ENCODE results near the gene DXO. TPM values are rescaled to one million over a fixed set of nuclear protein-coding genes. Genes with fewer than 3 reads are reported as not detected.

The DXO gene
- 7.8 and 11.1 TPM in 2 replicates for total RNA-seq

DNA sequence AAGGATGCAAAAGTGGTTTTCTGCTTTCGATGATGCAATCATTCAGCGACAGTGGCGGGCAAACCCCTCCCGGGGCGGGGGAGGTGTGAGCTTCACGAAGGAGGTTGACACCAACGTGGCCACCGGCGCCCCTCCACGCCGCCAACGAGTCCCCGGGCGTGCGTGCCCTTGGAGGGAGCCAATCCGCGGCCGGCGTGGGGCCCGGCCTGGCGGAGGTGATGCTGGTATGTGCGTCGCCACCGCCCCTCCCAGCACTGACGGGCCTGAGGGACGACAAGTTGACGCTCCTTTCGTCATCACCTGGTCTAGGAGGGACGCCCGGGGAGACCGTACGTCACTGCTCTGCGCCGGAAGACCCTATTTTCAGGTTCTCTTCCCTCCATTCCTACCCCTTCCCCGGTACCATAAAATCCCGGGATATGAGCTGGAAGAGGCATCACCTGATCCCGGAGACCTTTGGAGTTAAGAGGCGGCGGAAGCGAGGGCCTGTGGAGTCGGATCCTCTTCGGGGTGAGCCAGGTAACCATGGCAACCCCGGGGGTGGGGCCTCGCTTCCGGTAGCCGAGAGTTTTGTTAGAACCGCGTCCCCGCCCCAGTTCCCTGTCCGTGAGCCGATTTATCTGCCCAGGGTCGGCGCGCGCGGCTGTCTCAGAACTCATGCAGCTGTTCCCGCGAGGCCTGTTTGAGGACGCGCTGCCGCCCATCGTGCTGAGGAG is at the start of gene DXO:
DXO (minus strand) TSS at position 146 of the 716 bp plus-strand sequence. CDS start 463 bp downstream, outside the sequence.

DNA sequence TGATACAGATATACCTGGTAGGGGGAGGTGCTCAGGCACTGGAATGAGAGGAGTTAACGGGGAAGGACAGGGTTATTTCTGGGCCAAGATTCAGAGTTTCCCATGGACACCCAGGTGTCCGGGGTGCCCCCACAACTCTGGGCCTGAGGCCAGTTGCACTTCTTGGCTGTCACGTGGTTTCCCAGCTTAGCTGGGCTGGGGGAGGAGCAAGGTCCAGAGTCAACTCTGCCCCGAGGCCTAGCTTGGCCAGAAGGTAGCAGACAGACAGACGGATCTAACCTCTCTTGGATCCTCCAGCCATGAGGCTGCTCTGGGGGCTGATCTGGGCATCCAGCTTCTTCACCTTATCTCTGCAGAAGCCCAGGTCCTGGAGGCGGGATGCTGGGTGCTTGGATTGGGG is 42.6 kb upstream of the DXO start, which contains the start of gene C4B:
C4B (plus strand) TSS at position 249 of the 400 bp plus-strand sequence; CDS start at position 300, 51 bp downstream.

DNA sequence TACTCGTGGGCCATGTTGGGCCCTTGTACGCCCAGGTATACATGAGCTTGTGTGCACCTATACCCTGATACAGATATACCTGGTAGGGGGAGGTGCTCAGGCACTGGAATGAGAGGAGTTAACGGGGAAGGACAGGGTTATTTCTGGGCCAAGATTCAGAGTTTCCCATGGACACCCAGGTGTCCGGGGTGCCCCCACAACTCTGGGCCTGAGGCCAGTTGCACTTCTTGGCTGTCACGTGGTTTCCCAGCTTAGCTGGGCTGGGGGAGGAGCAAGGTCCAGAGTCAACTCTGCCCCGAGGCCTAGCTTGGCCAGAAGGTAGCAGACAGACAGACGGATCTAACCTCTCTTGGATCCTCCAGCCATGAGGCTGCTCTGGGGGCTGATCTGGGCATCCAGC is 9.8 kb upstream of the DXO start, which contains the start of gene C4A:
C4A (plus strand) TSS at position 314 of the 400 bp plus-strand sequence; CDS start at position 365, 51 bp downstream.

GRCh38 chr6:31958741-31959739 is 12.9 kb downstream of the DXO start, which contains the start of the genes NELFE and SKIC2:
Gene NELFE, minus strand, starts transcription at chr6:31958971. Its CDS starts 525 bp downstream, at chr6:31958446.
Gene SKIC2, plus strand, starts transcription at chr6:31959175. Its CDS starts 18 bp downstream, at chr6:31959193.

GRCh38 chr6:31945507-31946369 is 26.2 kb downstream of the DXO start, which contains the start of gene CFB:
Gene CFB, plus strand, starts transcription at chr6:31946095. Its CDS starts 127 bp downstream, at chr6:31946222.

DNA sequence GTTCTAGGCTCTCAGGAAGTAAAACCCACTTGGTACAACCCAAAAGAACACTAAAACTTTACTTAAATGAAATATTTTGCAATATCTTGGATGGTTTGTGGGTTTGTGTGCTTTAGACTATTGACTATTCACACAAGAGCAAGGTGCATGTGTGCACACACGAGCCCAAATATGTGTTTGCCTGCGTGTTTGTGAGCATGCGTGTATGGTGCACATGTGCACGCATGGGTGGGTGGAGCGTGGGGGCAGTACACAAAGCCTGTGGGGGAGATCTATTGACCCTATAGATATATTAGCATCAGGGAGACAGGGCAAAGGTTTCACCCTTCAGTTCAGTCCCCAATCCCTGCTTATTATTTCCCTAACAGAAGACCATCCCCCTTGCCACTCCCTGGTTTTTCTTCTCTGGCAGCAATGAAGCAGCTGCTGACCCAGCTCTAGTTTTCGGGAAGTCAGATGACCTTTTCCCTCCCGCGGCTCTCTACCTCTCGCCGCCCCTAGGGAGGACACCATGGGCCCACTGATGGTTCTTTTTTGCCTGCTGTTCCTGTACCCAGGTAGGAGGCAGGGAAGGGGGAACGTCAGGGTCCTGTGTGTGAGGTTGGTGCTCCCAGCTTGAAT is 44.6 kb downstream of the DXO start, which contains the start of gene C2:
C2 (plus strand) TSS at position 476 of the 621 bp plus-strand sequence; CDS start at position 512, 36 bp downstream.

Other genes starting within 250 kb of the DXO start
- gene MPIG6B, start 248.8 kb downstream of the DXO start, total RNA-seq = not detected in 2 replicates
- 82.0 and 106 TPM in 2 replicates for gene DDAH2, start 242.8 kb downstream of the DXO start, total RNA-seq
- 714 and 927 TPM in 2 replicates for gene CLIC1, start 235.6 kb downstream of the DXO start, total RNA-seq
- 3.7 and 4.6 TPM in 2 replicates for gene MSH5, start 232.1 kb downstream of the DXO start, total RNA-seq
- gene SAPCD1, start 209.5 kb downstream of the DXO start, total RNA-seq = 0.81 and 1.3 TPM in 2 replicates
- gene VWA7, start 194.8 kb downstream of the DXO start, total RNA-seq = 0.09 TPM in 1 of 2 replicates, not detected in the other
- gene VARS1, start 176.4 kb downstream of the DXO start, total RNA-seq = 64.4 and 67.7 TPM in 2 replicates
- 33.2 and 44.6 TPM in 2 replicates for gene LSM2, start 165.2 kb downstream of the DXO start, total RNA-seq
- gene HSPA1L, start 156.9 kb downstream of the DXO start, total RNA-seq = 0.72 and 0.85 TPM in 2 replicates
- gene HSPA1A, start 156.6 kb downstream of the DXO start, total RNA-seq = 73.9 and 103 TPM in 2 replicates
- 73.8 and 84.7 TPM in 2 replicates for gene HSPA1B, start 144.4 kb downstream of the DXO start, total RNA-seq
- 38.6 and 40.2 TPM in 2 replicates for gene NEU1, start 109.3 kb downstream of the DXO start, total RNA-seq
- under 0.01 TPM in 1 of 2 replicates, not detected in the other for gene SLC44A4, start 93.1 kb downstream of the DXO start, total RNA-seq
- 54.2 and 56.9 TPM in 2 replicates for gene EHMT2, start 74.4 kb downstream of the DXO start, total RNA-seq
- 4.2 and 6.8 TPM in 2 replicates for gene ZBTB12, start 70.1 kb downstream of the DXO start, total RNA-seq
- 0.19 TPM in 1 of 2 replicates, not detected in the other for gene C2, start 44.4 kb downstream of the DXO start, total RNA-seq
- 0.90 and 4.7 TPM in 2 replicates for gene CFB, start 26.0 kb downstream of the DXO start, total RNA-seq
- gene NELFE, start 13.2 kb downstream of the DXO start, total RNA-seq = 99.7 and 109 TPM in 2 replicates
- gene SKIC2, start 13.0 kb downstream of the DXO start, total RNA-seq = 40.9 and 43.4 TPM in 2 replicates
- gene C4A, start 9.9 kb upstream of the DXO start, total RNA-seq = 0.99 and 2.0 TPM in 2 replicates
- 0.63 and 1.8 TPM in 2 replicates for gene C4B, start 42.7 kb upstream of the DXO start, total RNA-seq
- gene CYP21A2, start 66.3 kb upstream of the DXO start, total RNA-seq = not detected in 2 replicates
- 0.36 and 1.5 TPM in 2 replicates for gene TNXB, start 137.2 kb upstream of the DXO start, total RNA-seq
- 11.1 and 11.2 TPM in 2 replicates for gene ATF6B, start 156.1 kb upstream of the DXO start, total RNA-seq
- gene FKBPL, start 158.2 kb upstream of the DXO start, total RNA-seq = 5.0 and 6.3 TPM in 2 replicates
- 0.09 TPM in 1 of 2 replicates, not detected in the other for gene PRRT1, start 179.8 kb upstream of the DXO start, total RNA-seq
- 52.3 and 52.8 TPM in 2 replicates for gene PPT2, start 182.0 kb upstream of the DXO start, total RNA-seq
- gene EGFL8, start 192.5 kb upstream of the DXO start, total RNA-seq = 1.6 and 2.5 TPM in 2 replicates
- gene AGPAT1, start 203.9 kb upstream of the DXO start, total RNA-seq = 8.4 and 13.0 TPM in 2 replicates
- gene RNF5, start 206.3 kb upstream of the DXO start, total RNA-seq = 28.3 and 34.9 TPM in 2 replicates
- 0.36 and 0.66 TPM in 2 replicates for gene AGER, start 212.1 kb upstream of the DXO start, total RNA-seq
- gene PBX2, start 218.1 kb upstream of the DXO start, total RNA-seq = 37.0 and 42.5 TPM in 2 replicates
- gene GPSM3, start 220.5 kb upstream of the DXO start, total RNA-seq = 4.2 and 5.5 TPM in 2 replicates